NCI-H226 (cell line): ENCODE results near the gene SLC7A5.
"Not testable (repeated sequence)": the region's sequence is repeated elsewhere in the genome, so short reads cannot be mapped to it uniquely, and the experiment has no call there.

Experiments used
- DNase-seq: peaks from one replicate; pipeline ENCODE4 v3.0.0-alpha.2; 2015

The SLC7A5 gene

DNA sequence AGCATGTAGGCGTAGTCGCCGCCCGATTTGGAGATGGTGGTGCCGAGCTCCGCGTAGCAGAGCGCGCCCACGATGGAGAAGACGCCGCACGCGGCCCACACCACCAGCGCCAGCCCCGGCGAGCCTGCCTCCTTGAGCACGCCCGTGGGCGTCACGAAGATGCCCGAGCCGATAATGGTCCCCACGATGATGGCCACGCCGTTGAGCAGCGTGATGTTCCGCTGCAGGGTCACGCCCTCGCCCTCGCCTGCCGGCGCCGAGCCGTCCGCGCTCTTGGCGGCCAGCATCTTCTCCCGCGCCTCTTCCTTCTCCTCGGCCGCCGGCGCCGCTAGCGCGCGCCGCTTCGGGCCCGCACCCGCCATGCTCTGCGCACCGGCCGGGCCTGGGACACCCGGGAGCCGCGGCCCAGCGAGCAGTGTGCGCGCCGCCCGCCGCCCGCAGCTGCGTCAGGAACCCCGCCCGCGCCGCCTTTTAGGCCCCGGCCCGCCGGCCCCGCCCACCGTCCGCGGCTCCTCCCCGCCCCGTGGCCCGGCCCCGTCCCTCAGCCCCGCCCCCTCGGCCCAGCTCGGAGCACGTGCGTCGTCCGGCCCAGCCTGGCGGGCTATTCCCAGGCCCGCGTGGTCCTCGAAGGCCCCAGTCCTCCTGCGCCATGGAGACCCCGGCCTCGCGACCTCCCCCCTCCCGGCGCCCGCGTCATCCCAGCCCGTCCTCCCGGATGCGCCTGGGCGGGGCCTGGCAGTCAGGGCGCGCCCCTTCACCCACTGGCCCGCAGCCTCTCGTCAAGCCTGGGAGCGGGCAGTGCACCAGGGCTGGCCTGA lies at the start of gene SLC7A5:
SLC7A5 (minus strand) TSS at position 447 of the 818 bp plus-strand sequence; CDS start at position 362, 85 bp downstream.
- peak; percentile 56 for DNase-seq

DNA sequence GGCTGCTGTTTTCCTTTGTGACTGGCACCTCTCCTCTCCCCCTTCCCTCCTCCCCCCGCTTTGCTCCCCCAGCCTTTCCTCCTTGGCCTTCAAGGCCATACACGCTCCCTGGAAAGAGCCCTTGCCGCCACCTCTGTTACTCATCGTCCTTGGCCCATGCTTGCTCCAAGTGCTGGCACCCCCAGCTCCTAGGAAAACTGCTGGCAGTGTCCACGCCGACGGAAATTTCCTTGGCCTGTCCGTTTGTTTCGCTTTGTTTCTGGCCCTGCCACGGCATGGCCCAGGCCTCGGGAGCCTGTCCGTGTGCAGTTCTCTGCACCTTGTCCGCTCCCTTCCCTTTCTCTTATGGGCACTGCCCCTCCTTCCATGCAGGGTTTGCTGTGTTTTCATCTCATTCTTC lies 49.0 kb upstream of the SLC7A5 start:
- no peak for DNase-seq

DNA sequence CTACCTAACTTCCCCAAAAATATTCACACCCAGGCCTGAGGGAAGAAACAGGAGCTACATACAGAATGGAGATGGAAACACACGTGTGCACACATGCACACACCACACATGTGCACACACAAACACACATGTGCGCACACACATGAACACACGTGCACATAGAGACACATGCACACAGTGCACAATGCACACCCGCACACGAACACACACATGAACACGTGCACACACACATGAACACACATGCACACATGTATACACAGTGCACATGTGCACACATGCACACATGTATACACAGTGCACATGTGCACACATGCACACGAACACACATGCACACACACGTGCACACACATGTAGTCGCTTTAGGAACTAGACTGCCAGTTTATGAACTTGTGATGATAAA lies 48.2 kb upstream of the SLC7A5 start:
- no peak for DNase-seq

DNA sequence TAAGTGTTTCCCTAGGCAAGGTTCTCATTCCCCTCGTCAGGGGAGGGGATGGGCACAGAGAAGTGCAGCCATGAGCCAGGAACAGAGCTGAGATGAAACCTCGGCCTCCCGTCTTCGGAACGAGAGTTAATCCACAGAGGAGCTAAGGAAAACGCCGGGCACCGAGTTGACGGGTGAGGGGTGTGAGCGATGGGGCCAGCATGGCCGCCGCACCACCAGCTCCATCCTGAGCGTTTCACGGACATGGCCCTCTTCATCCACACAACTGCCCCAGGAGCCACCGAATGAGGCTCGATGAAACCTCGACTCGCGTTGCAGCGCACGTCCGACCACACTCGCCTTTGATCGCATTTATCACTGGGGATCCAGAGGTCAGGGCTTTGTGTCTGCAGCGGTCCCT lies 45.5 kb upstream of the SLC7A5 start:
- no peak for DNase-seq

DNA sequence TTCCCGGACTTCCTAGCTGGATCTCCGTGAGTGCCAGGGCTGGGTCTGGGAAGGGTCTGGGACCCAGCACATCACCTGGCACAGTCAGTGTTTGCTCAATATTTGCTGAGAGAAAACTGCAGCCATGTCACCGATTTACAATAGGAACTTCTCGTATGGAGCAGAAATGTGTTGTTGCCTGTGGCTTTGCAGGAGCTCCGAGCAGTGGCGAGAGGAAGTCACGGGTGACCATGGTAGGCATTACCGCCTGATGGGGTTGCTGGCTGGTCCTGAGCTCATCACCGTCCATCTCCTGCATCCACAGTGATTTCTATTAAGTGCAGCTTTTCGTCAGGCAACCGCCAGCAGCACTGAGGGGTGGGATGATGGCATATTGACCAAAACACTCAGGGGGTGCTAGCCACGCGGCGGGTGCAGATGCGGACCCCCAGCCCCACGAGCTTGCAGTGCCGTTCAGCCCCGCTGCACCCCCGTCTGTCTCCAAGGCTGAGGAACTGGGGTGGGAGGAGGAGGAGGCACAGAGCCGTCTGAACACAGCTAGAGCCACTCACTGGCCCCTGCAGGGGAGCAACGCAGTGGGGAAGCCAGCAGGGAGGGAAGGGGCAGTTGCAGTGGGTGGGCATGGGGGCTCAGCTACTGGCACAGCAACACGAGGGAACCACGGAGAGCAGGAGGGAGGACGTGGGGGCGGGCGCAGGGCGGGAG lies 44.9 kb upstream of the SLC7A5 start:
- DNase-seq = not testable (repeated sequence)

DNA sequence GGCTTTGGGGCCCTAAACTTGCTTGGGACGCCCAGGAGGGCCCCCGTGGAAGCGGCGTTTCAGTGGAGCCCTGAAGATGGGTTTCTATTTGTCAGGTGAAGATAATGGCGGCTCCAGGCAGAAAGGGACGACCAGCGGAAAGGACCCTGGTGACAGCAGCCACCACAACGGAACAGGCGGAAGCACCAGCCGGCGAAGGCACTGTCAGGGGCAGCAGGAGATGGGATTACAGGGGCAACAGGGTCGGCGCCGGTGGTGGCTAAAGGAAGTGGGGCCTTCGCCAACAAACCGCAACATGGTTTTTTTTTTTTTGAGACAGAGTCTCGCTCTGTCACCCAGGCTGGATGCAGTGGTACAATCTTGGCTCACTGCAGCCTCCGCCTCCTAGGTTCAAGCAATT lies 43.4 kb upstream of the SLC7A5 start:
- DNase-seq = not testable (repeated sequence)

DNA sequence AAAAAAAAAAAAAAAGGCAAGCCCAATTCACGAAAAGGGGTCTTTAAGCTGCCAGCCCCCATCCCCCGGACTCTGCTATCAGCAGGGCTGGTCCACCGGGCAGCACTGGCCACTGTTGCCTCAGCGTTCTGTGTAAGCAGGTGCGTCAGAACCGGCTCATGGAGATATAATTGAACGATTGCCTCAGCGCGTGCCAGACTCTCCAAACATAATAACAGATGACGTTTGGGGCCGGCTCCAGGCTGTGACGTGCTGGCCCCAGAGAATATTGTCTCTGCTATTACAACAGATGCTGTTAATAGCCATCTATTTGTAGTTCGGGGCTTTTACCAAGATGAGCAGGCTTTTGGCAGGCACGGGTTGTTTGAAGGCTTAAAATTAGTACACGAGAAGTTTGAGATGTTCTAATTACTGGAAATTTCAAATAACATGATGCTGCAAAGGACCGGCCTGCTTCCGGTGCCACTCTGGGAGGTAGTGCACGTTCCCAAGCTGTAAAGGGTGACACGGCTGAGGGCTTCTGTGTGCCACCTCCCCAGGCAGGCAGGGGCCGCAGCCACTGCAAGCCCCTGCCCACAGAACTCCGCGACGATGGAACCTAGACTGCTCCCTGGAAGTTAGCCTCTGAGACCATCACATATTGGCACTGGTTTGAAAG lies 41.9 kb upstream of the SLC7A5 start:
- not testable (repeated sequence) for DNase-seq

DNA sequence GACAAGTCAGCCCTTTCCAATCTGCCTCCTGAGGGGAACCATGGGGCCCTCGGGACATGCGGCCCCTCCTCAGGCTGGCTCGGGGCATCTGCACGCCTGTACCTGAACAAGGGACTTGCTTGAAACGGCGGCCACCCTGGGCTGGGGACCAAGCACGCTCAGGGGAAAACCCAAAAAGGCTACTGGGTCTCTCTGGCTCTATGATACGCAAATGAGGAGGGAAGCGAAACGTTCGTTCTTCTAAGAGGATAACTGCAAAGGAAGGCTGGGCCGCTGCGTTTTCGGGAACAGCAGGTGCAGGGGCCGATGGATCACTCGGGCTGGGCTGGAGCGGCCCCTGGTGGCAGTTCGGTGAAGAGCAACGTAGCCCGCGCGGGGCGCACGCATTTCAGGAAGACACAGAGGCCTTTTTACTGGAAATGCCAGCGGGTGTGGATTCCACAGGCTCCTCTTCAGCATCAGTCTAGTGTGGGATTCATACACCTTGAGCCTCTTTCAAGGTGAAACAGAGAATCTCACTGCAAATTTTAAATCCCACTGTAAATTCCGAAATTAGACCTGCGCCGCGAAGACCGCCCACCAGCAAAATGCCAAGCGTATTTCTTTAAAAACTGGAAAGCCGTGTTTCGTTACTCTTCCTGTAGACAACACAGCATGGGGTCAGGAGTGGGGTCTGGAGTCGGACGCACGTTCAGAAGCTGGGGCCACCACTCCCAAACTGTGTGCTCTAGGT lies 40.1 kb upstream of the SLC7A5 start:
- DNase-seq = peak; percentile 35

DNA sequence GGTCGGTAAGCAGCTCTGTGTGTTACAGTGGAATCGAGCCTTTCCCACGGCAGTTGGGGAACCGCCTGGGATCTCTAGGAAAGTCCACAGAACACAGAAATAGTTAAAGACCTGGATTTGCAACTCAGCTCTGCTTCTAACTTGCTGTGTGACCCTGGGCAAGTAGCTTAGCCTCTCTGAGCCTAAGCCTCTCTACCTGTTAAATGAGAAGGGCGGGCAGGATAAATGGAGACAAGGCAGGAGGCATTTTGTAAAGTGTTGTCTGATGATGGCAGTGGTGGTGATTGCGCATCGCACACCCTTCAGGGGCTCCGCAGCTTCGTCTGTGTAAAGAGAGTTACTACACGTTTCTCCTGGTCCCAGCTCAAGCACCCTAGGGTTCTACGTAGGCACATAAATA lies 38.8 kb upstream of the SLC7A5 start:
- DNase-seq = not testable (repeated sequence)

DNA sequence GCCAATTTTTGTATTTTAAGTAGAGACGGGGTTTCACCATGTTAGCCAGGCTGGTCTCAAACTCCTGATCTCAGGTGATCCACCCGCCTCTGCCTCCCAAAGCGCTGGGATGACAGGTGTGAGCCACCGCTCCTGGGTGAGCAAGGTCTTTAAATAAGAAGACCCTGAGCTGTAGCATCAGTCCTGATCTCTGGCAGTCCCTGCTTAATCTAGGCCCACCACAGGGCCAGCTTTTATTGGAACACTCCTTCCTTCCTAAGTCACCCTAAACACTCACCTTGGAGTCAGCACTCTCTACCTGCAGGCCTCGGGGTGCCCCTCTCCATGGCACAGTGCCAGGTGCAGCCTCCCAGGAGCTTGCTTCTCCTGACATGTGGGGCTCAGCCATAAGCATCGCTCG lies 36.2 kb upstream of the SLC7A5 start:
- DNase-seq = not testable (repeated sequence)

DNA sequence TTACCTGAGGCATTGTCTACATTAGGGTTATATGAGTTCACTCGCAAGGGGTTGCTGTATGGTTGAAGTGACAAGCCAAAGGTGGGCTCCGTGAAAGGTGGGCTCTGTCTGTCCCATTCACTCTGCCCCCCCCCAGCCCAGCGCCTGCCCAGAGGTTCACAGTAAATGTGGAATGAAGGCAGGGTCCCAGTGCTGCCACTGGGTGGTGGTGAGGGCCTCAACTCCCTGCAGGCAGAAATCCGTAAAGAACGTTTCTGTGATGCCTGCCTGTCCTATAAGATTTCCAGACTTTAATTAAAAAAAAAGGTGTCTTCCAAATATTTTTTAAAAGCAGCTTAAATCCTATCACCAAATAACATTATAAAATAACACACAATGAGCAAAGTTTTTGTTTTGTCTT lies 35.7 kb upstream of the SLC7A5 start:
- DNase-seq = not testable (repeated sequence)

DNA sequence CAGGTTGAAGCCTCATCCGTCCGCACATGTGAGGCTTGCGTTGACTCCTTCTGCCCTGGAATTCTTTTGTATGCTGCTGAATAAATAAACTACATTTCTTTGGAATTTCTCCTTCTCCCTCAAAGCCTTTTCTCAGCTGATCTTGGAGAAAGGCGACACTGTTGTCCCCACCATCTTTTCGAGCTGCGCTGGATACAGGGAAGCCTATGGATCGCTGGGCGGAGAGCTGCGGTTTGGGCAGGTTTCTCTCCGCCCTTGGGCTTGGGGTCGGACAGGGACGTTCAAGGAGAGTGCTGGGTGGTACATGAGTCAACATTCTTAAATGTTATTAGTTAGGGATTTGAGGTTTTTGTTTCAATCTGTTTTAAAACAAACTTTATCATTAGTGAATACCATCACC lies 31.2 kb upstream of the SLC7A5 start:
- DNase-seq = not testable (repeated sequence)

DNA sequence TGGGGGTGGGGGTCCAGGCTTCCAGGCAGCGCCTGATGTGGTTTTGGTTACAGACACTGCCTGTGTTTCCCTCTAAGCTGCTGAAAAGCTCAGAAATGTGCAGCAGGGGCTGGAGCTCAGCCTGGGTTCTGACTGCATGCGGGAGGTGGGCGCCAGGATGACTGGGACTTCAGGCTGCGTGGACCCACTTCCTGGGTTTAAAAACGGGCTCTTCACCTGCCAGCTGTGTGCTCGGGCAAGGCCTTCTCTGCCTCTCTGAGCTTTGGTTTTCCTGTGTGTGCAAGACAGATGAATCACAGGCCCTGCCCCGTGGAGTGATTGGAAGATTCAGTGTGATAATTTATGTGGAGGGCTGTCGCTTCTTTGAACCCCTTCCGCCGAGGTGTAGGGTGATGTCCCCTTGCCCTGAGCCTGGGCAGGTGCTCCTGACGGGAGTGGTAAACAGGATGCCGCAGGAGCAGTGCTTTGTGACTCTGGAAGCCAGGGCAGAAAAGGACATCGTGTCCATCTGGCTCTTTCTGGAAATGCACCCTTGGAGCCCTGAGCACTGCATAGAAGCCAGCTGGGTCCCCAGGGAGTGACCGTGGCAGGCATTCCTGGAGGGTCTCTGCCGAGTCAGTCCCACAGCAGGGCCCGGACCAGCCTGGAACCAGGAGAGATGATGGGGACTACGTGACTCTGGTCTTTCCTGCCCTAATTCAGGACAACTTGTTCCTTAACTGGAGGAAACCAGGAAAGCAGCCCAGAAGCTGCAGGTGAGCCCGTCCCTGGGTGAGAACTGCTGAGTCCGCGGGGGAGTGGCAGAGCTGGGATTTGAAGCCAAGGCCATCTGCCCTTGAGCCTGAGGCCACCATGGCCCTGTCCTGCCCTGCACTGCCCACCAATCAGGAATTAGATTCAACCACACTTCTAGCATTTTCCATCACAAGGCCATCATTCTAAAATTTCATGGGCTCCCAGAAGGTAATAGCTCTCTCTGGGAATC lies 28.5 kb upstream of the SLC7A5 start:
- DNase-seq = no peak

DNA sequence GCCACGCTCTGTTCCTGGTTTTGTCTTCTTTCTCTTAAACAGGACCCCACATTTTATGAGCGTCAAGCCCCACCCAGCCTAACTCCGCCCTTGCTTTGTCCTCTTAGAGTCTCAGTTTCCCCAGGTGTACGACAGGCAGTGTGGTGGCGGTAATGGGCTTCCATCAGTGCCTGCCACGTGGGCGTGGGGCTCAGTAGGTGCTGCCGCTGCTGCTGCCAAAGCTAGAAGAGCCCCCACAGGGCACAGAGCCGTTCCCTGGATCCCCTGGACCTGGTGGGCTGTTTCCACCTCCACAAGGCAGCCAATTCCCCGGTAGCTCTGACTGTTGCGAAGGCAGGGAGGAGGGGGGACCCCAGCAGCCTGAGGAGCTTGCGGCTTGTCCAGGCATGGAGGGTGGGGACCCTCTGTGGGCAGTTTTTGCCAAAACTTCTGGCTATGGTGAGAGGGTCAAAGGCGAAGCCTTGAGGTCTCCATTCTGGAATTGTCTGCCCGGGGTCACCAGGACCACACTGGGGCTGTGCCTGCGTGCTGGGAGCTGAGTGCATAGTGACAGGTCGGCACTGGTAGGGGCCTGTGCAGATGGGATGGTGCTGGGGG lies 27.7 kb upstream of the SLC7A5 start:
- not testable (repeated sequence) for DNase-seq

DNA sequence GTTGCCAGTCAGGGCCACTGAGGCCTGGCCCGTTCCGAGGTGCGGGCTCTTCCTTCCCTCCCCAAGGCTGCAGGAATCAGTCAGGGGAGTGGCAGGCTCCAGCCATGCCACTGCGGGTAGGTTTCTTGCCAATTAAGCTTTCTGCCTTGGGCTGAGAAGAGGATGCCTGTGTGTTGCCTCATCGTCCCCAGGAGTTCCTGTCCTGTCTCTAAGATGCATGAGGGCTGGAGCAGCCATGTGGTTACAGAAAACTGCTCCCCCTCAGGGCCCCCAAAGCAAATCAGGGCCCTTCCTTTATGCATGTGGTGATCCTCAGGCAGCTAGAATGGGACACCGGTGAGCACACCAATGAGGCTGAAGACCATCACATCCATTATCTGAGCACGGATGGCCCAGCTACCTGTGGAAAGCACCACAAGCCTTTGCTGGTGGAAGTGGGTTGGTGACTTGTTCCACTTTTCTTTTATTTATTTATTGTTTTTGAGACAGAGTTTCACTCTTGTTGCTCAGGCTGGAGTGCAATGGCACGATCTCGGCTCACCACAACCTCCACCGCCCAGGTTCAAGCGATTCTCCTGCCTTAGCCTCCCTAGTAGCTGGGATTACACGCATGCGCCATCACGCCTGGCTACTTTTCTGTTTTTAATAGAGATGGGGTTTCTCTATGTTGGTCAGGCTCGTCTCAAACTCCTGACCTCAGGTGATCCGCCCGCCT lies 27.0 kb upstream of the SLC7A5 start:
- not testable (repeated sequence) for DNase-seq

DNA sequence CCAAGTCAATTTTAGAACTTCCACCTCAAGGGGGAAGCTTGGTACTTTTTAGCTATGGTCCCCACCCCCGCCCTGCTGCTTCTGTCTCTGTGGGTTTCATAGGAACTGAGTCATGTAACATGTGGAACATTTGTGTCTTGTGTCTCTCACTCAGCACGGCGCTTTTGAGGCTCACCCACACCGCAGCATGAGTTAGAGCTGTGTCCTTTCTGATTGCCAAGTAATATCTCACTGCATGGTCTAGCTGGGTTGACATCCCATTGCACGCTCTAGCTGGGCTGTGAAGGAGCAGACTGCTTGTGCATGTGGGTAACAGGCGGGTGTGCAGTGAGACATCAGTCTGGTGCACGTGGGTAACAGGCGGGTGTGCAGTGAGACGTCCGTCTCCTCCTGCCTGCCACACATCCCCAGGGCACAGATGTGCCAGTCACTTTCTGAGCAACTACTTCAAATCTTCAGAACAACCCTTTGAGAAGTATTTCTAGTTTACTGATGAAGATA lies 26.4 kb upstream of the SLC7A5 start:
- DNase-seq = no peak

DNA sequence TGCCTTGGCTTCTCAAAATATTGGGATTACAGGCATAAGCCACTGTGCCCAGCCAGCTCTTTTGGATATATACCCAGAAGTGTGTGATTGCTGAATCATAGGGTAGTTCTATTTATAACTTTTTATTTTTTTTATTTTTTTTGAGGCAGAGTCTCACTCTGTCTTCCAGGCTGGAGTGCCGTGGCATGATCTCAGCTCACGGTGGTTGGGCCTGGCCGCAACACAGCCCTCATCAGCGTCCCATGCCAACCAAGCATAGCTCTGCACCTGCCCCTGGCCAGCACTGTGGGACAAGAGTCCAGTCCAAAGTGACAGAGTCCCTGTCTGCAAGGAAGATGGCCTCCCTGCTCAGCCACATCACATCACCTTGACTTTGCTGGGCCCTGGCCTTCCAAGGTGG lies 24.7 kb upstream of the SLC7A5 start:
- not testable (repeated sequence) for DNase-seq

DNA sequence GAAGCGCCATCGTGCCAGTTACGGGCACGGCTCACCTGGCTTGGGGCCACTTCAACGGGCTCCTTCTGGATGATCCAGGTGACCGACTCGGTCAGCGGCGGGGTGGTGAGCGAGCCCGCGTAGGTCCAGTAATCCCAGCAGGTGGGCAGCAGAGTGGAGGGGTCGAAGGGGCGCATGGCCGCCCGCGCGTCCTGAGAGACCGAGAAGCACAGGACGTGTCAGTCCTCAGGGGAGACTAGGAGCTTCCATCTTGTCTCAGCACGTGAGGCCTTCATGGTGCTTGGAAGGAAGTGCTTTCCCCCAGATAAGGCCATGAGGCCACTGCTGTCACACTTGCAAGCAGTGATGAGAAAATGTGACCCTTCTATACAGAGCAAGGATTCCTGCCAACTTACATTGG lies 22.5 kb upstream of the SLC7A5 start:
- no peak for DNase-seq

DNA sequence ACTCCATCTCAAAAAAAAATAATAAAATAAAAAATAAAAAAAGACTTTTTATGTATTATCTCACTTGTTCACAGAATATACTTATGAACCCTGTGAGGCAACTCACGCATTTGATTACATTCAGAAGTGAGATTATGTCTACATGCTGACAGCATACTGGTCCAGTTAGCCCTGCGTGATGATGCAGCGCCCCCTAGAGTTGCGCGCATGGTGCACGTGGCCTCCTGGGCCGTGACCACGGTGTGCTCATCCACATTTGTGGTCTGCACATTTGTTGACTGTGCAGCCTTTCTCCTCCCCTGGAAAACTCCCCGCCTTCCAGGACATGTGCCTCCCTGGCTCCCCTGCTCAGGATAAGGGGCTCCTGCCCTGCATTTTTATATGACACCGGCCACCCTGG lies 20.5 kb upstream of the SLC7A5 start:
- DNase-seq = not testable (repeated sequence)

DNA sequence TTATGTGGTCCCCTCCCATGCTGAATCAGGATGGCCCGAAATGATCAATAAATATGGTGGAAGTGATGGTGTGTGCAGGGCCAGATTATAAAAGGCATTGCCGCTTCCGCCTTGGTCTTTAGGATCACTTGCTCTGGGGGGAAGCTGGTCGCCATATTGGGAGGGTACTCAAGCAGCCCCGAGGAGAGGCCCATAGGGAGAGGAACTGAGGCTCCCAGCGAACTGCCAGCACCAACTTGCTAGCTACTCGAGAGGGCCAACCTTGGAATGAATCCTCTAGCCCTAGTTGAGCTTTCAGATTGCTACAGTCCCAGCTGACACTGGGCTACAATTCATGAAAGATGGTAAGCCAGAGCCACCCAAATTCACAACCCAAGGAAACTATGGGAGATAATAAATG lies 19.0 kb upstream of the SLC7A5 start:
- DNase-seq = not testable (repeated sequence)
